ENCODE measurements around the gene OR9A2. TPM values are rescaled to one million over a fixed set of nuclear protein-coding genes. Genes with fewer than 3 reads are reported as not detected.

The OR9A2 gene
- total and polyA plus RNA-seq, 5 donors from 2014 or later: not detected

DNA sequence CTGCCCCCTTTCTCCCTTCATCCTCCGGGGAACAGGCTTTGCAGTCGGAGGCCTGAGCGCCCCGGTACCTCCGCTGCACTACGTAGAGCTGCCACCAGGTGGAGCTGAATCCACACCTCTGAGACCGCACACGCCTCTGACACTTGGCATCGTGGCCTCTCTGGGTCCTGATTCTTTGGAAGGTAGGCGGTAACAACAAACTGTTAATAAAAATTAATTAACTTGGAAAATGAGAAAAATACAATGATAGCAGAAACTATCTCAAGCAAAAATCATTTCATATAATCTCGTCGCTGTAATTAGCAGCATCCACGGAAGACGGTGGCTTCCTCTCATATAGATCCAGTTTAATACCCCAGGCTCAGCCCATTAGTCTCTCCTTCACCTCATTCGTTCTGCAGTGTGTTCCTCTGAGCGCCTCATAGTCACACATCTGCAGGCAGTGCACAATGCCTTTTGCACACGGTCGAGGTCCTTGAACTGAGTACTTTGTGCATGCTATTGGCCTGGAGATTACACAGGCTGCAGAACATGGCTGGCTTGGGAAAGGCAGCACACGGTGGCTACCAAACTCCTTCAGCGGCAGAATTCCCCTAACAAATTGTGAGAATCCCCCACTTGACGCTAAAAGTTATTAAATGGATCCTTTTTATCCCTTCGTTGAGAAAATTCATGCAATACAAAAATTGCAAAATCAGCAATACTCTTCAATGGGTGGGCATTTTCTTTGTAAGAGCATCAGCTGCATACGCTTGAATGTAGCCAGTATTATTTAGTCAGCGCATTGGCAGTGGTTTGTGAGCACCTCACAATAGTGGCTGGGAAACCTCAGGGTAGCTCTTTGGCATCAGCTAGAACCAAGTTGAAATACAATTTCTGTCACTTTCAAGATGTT lies 18.7 kb downstream of the OR9A2 start:
- H3K36me3 ChIP-seq (ENCODE audit: control insufficient read depth, insufficient read depth, low read length): no peaks in the 10 kb centered on the region
- peaks cover 2% of the 10 kb centered on the region for H3K4me1 ChIP-seq (ENCODE audit: control insufficient read depth, insufficient read depth, low read length, poor library complexity, severe bottlenecking)
- Mint-ChIP-seq H3K36me3 (no peaks in the 10 kb centered on the region), H3K27me3 (peaks cover 11% of the 10 kb centered on the region), H3K27ac (peak overlapping the region in 1 of 3 donors; percentile 57), H3K4me3 (no peak overlapping the region), H3K4me1 (peaks cover 4 to 7% (median 6%) of the 10 kb centered on the region in 4 donors), H3K9me3 (peaks cover 0 to 2% (median 0%) of the 10 kb centered on the region in 7 donors)
- DNase-seq: peak; percentile 58 to 76 (median 74)
- peak; percentile 90 to 95 for ATAC-seq (ENCODE audit: low read depth in 2 of 2)
- H3K27me3 ChIP-seq (ENCODE audit: control insufficient read depth, insufficient read depth, low read length): peaks cover 2% of the 10 kb centered on the region
- H3K9me3 ChIP-seq (ENCODE audit: control insufficient read depth in 2 of 2, low read length in 2 of 2): no peaks in the 10 kb centered on the region
- H3K4me3 ChIP-seq (ENCODE audit: low read depth, low read length): no peak overlapping the region
- no peak overlapping the region for H3K27ac ChIP-seq (ENCODE audit: insufficient read depth, low read length, poor library complexity, severe bottlenecking)

DNA sequence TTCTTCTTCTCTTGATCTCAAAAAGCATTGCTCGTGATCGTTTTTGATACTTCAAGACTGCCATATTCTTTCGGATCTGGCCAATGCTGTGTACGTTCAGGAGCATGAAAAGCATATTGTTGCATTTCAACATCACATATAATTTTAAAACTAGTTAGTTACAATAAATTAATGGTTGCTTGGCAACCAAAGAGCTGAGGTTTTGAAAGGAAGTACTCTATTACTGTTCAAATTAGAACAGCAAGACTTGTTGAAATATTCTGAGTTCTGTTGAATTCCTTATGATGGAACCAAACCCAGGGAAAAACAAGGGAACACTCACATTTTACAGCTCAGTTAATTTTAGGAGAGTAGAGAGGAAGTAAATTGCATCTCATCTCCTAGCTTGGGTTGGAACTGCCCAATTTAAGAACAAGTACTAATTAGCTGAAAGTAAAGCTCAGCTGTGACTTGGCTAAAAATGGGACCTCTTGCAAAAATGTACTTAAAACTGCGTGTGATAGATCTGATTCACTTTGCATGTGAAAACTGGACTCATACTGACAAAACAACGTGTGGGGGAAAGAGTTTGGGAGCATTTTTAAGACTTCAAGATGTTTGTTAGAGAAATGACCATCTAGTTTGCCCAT lies 21.2 kb downstream of the OR9A2 start:
- H3K27ac Mint-ChIP-seq: no peak overlapping the region
- peaks cover 10% of the 10 kb centered on the region for H3K27me3 Mint-ChIP-seq
- no peak for ATAC-seq (ENCODE audit: low read depth in 2 of 2)
- H3K27ac ChIP-seq (ENCODE audit: insufficient read depth, low read length, poor library complexity, severe bottlenecking): no peak overlapping the region
- no peaks in the 10 kb centered on the region for H3K36me3 Mint-ChIP-seq
- H3K27me3 ChIP-seq (ENCODE audit: control insufficient read depth, insufficient read depth, low read length): peaks cover 2% of the 10 kb centered on the region
- no peaks in the 10 kb centered on the region for H3K36me3 ChIP-seq (ENCODE audit: control insufficient read depth, insufficient read depth, low read length)
- no peaks in the 10 kb centered on the region for H3K9me3 ChIP-seq (ENCODE audit: control insufficient read depth in 2 of 2, low read length in 2 of 2)
- DNase-seq: no peak
- peaks cover 6 to 12% (median 7%) of the 10 kb centered on the region in 4 donors for H3K4me1 Mint-ChIP-seq
- no peak overlapping the region for H3K4me3 ChIP-seq (ENCODE audit: low read depth, low read length)
- peaks cover 0 to 2% (median 0%) of the 10 kb centered on the region in 7 donors for H3K9me3 Mint-ChIP-seq
- peaks cover 5% of the 10 kb centered on the region for H3K4me1 ChIP-seq (ENCODE audit: control insufficient read depth, insufficient read depth, low read length, poor library complexity, severe bottlenecking)
- H3K4me3 Mint-ChIP-seq: no peak overlapping the region

DNA sequence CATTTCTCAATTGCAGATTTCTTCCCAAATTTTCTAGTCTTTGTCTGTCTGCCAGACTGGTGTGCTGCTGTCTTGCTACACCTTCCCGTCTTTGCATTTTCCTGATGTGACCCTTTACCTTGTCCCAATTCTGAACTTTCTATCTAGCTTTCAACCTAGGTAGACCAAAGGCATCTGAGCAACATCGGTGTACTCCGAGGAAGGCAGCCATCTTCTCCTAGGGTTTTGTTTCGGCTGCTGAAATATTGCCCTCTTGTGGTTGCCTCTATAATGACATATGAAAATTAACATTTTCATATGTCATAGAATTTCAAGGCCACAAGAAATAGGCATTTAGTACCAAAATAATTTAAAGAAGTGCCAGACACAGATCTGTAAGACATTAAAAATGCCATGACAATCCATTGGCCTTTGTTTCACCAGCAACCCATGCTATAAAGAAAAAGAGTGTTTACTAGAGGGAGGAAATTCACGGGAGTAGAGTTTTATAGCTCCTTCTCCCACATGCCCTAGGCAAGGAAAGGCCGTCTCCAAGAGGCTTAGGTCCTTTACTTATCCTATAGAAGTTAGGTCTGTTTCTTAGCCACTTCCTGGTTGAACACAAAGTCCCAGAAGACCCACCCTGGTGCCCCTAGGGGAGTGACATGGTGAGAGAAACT lies 23.4 kb downstream of the OR9A2 start:
- no peaks in the 10 kb centered on the region for H3K9me3 ChIP-seq (ENCODE audit: control insufficient read depth in 2 of 2, low read length in 2 of 2)
- Mint-ChIP-seq H3K27me3 (peaks cover 10% of the 10 kb centered on the region), H3K27ac (peak overlapping the region; percentile 5 to 90 (median 78)), H3K9me3 (peaks cover 0 to 2% (median 0%) of the 10 kb centered on the region in 7 donors), H3K4me1 (peaks cover 6 to 12% (median 7%) of the 10 kb centered on the region in 4 donors), H3K36me3 (no peaks in the 10 kb centered on the region), H3K4me3 (peak overlapping the region; percentile 0 to 89 (median 84))
- ATAC-seq (ENCODE audit: low read depth in 2 of 2): peak; percentile 63 to 77
- no peak overlapping the region for H3K27ac ChIP-seq (ENCODE audit: insufficient read depth, low read length, poor library complexity, severe bottlenecking)
- peak overlapping the region; percentile 65 for H3K4me3 ChIP-seq (ENCODE audit: low read depth, low read length)
- peak; percentile 26 to 78 (median 67) for DNase-seq
- peaks cover 4% of the 10 kb centered on the region for H3K27me3 ChIP-seq (ENCODE audit: control insufficient read depth, insufficient read depth, low read length)
- no peaks in the 10 kb centered on the region for H3K36me3 ChIP-seq (ENCODE audit: control insufficient read depth, insufficient read depth, low read length)
- H3K4me1 ChIP-seq (ENCODE audit: control insufficient read depth, insufficient read depth, low read length, poor library complexity, severe bottlenecking): peaks cover 5% of the 10 kb centered on the region

DNA sequence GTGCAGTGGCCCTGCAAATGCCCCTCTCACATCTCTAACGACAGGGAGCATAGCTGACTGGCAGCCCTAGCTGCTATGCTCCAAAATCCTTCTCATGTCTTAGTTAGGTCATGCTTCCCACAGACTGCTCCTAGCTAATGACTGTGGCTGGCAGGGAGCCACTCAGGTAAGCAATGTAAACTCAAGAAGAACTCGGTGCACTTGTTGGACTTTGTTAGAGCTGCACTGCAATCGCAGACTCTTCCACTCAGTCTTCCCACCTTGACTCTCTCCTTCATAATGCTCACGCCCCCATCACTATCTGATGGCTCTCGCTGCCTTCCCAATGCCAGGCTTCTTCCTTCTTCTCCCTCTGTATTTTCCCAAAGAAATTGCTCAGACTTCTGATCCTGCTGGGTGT lies 24.0 kb downstream of the OR9A2 start:
- H3K4me1 ChIP-seq (ENCODE audit: control insufficient read depth, insufficient read depth, low read length, poor library complexity, severe bottlenecking): peaks cover 5% of the 10 kb centered on the region
- Mint-ChIP-seq H3K4me1 (peaks cover 6 to 10% (median 7%) of the 10 kb centered on the region in 4 donors), H3K36me3 (no peaks in the 10 kb centered on the region), H3K9me3 (peaks cover 0 to 2% (median 0%) of the 10 kb centered on the region in 7 donors), H3K27ac (peak overlapping the region in 2 of 3 donors; percentile 78 to 90), H3K27me3 (peaks cover 10% of the 10 kb centered on the region), H3K4me3 (peak overlapping the region in 2 of 4 donors; percentile 84 to 85)
- no peaks in the 10 kb centered on the region for H3K9me3 ChIP-seq (ENCODE audit: control insufficient read depth in 2 of 2, low read length in 2 of 2)
- ATAC-seq (ENCODE audit: low read depth in 2 of 2) (no peak), DNase-seq (no peak)
- no peaks in the 10 kb centered on the region for H3K36me3 ChIP-seq (ENCODE audit: control insufficient read depth, insufficient read depth, low read length)
- peaks cover 2% of the 10 kb centered on the region for H3K27me3 ChIP-seq (ENCODE audit: control insufficient read depth, insufficient read depth, low read length)
- no peak overlapping the region for H3K27ac ChIP-seq (ENCODE audit: insufficient read depth, low read length, poor library complexity, severe bottlenecking)
- peak overlapping the region; percentile 65 for H3K4me3 ChIP-seq (ENCODE audit: low read depth, low read length)

- Histone ChIP-seq H3K36me3 (ENCODE audit: control insufficient read depth, insufficient read depth, low read length) (no peaks in the 10 kb centered on the region), H3K4me3 (ENCODE audit: low read depth, low read length) (no peak overlapping the region), H3K4me1 (ENCODE audit: control insufficient read depth, insufficient read depth, low read length, poor library complexity, severe bottlenecking) (peaks cover 5% of the 10 kb centered on the region), H3K9me3 (ENCODE audit: control insufficient read depth in 2 of 2, low read length in 2 of 2) (no peaks in the 10 kb centered on the region), H3K27ac (ENCODE audit: insufficient read depth, low read length, poor library complexity, severe bottlenecking) (no peak overlapping the region), H3K27me3 (ENCODE audit: control insufficient read depth, insufficient read depth, low read length) (peaks cover 2% of the 10 kb centered on the region)
- H3K27me3 Mint-ChIP-seq: peaks cover 11% of the 10 kb centered on the region
- H3K4me1 Mint-ChIP-seq: peaks cover 4 to 9% (median 7%) of the 10 kb centered on the region in 4 donors
- H3K4me3 Mint-ChIP-seq: no peak overlapping the region
- ATAC-seq (ENCODE audit: low read depth in 2 of 2): no peak
- H3K36me3 Mint-ChIP-seq: no peaks in the 10 kb centered on the region
- DNase-seq: peak in 2 of 3 donors; percentile 19 to 30
- peaks cover 0 to 2% (median 0%) of the 10 kb centered on the region in 7 donors for H3K9me3 Mint-ChIP-seq
- H3K27ac Mint-ChIP-seq: peak overlapping the region in 1 of 3 donors; percentile 21
Observed at GRCh38 chr7:143002106-143002505, 24.8 kb downstream of the OR9A2 start.

GRCh38 chr7:143000648-143001047 lies 26.3 kb downstream of the OR9A2 start:
- H3K9me3 ChIP-seq (ENCODE audit: control insufficient read depth in 2 of 2, low read length in 2 of 2): no peaks in the 10 kb centered on the region
- peaks cover 0 to 2% (median 0%) of the 10 kb centered on the region in 7 donors for H3K9me3 Mint-ChIP-seq
- ATAC-seq (ENCODE audit: low read depth in 2 of 2) (no peak), DNase-seq (no peak)
- no peak overlapping the region for H3K4me3 ChIP-seq (ENCODE audit: low read depth, low read length)
- no peaks in the 10 kb centered on the region for H3K36me3 ChIP-seq (ENCODE audit: control insufficient read depth, insufficient read depth, low read length)
- peaks cover 18% of the 10 kb centered on the region for H3K27me3 Mint-ChIP-seq
- peaks cover 5% of the 10 kb centered on the region for H3K4me1 ChIP-seq (ENCODE audit: control insufficient read depth, insufficient read depth, low read length, poor library complexity, severe bottlenecking)
- peaks cover 4 to 9% (median 7%) of the 10 kb centered on the region in 4 donors for H3K4me1 Mint-ChIP-seq
- H3K27ac ChIP-seq (ENCODE audit: insufficient read depth, low read length, poor library complexity, severe bottlenecking): no peak overlapping the region
- no peak overlapping the region for H3K27ac Mint-ChIP-seq
- H3K27me3 ChIP-seq (ENCODE audit: control insufficient read depth, insufficient read depth, low read length): peaks cover 2% of the 10 kb centered on the region
- no peak overlapping the region for H3K4me3 Mint-ChIP-seq
- H3K36me3 Mint-ChIP-seq: no peaks in the 10 kb centered on the region

- no peak overlapping the region for H3K27ac ChIP-seq (ENCODE audit: insufficient read depth, low read length, poor library complexity, severe bottlenecking)
- H3K36me3 ChIP-seq (ENCODE audit: control insufficient read depth, insufficient read depth, low read length): no peaks in the 10 kb centered on the region
- Mint-ChIP-seq H3K4me1 (peaks cover 4 to 9% (median 7%) of the 10 kb centered on the region in 4 donors), H3K36me3 (no peaks in the 10 kb centered on the region), H3K4me3 (no peak overlapping the region), H3K27ac (no peak overlapping the region), H3K27me3 (peaks cover 27% of the 10 kb centered on the region), H3K9me3 (peaks cover 0 to 3% (median 0%) of the 10 kb centered on the region in 7 donors)
- peaks cover 5% of the 10 kb centered on the region for H3K4me1 ChIP-seq (ENCODE audit: control insufficient read depth, insufficient read depth, low read length, poor library complexity, severe bottlenecking)
- ATAC-seq (ENCODE audit: low read depth in 2 of 2) (no peak), DNase-seq (no peak)
- peaks cover 2% of the 10 kb centered on the region for H3K27me3 ChIP-seq (ENCODE audit: control insufficient read depth, insufficient read depth, low read length)
- H3K9me3 ChIP-seq (ENCODE audit: control insufficient read depth in 2 of 2, low read length in 2 of 2): no peaks in the 10 kb centered on the region
- no peak overlapping the region for H3K4me3 ChIP-seq (ENCODE audit: low read depth, low read length)
Observed at GRCh38 chr7:142999793-143000192, 27.1 kb downstream of the OR9A2 start.

All from CD4-positive, CD25-positive, alpha-beta regulatory T cell (primary cell).